HG03045 (cell line): ENCODE results near the gene SAMD4A.

ENCODE experiments used
- ATAC-seq: cut with Tn5 transposase; IDR thresholded peaks from one replicate; pipeline ENCODE4 v1.9.1; 2021; ENCODE audit warnings: mild to moderate bottlenecking, moderate library complexity; ENCODE audit not compliant: unreplicated experiment

Gene SAMD4A

DNA sequence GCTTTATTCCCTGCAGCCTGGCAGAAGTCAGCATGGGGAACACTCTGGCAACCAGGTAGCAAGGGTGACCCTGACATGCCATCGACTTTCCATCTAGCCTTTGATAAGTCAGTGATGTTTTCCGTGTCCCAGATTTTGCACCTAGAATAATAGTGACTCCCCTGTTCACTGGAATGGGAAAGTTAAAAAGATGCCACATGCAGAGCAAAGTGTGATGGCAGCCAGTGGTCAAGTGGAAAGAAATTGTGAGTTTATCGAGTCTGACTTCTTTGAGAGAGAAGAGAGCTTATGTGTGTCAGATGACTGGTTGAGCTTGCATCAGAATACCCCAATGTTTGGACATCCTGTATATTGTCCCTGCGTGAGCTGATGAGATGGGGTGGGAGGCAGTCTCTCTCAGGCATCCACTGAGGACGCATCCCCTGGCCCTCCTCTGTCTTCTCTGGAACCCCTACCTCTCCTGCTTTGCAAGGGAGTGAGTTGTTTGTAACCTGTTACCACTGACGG, 187.2 kb downstream of the SAMD4A start:
- ATAC-seq: no peak

DNA sequence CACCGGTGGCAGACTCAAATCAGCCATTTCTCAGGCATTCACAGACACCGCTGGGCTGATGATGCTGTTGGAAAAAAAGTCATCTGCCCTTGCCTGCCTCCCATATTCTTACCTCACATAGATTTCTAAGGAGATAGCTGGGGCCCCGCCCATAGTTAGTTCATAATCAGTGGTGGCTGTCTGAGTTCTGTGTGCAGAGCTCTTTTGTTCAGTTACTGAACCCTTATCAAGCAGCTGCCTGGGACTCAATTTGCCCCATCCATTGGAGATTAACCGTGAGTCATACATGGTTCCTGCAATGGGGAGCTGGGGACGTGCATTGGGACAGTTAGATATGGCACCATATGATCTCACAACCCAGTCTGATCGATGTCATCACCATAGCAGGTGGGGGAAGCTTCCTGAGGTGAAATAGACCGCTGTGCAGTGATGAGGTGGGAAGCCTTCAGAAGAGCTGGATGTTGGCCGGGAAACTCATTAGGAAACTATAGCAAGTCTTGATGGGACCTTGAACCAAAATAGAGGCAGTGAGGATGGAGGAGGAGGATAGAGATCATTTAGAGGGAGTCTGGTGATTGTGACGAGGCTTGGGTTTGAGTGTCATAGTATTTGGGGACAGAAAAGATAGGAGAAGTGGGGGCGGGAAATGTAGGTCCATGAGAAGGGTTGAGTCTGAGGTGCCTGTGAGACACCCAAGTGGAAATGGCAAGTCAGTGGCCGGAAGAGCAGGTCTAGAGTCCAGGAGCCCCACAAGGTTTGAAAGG, 187.9 kb downstream of the SAMD4A start:
- no peak for ATAC-seq

DNA sequence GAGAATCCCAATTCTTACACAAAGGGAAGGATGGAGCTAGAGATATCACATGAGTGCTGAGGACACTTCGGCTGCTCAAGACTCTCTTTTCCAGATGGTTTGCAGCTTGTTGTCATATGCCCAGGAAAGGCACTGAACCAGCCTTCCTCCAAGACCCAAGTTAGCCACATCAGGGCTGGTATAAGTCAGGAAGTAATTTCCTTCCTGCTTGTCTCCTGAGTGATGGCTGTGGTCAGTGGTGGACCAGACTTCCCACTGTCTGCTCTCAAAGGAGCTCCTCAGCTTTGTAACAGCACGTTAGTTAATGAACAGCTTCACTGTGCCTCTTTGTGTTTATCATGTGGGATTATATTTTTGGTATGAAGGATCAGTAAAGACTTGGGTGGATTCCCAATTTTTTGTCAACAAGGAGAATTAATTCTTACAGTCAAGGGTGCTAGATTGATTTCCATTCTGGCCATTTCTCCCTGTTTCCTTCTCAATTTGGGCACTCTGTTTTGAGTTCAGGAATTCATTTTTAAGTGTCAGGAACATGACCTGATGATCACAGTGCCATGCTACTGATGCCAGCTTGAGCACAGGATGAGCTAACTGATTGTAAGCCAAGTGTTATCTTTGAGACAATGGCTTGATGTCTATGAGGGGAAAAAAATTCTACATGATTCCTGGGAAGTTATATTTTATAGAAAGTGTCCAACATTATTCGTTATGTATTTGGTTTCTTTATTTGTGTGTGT, 189.9 kb downstream of the SAMD4A start:
- ATAC-seq: no peak

GRCh38 chr14:54758041-54758440, 191.1 kb downstream of the SAMD4A start:
- no peak for ATAC-seq

GRCh38 chr14:54759982-54760585, 193.2 kb downstream of the SAMD4A start:
- no peak for ATAC-seq

DNA sequence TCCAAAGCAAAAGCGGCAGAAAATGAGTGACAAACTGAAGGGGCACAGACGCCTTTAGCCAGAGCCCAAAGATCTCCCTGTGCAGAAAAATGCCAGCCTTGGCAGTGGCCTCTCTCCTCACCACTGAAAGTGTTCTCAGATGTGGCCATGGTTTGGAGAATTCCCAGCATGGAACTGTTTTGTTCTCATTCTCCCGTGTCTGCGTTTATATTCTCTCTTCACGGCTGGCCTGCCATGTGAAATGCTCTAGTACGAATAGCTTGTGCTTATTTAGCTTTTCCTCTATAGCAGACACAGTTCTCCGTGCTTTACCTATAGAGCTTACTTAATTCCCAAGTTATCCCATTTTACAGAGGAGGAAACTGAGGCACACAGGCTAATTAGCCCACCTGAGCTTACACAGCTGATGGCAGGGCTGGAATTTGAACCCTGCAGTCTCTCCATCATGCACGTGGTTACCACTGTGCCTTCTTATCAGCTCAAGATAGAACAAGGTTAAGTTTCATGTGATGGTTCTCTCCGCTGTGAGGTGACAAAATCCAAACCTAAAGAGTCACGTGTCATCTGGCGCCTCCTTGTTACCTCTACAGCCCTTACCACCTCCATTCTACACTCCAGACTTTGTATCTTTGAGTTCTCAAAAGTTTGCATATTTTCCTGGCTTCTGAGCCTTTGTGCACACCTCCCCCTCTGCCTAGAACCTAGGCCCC, 194.1 kb downstream of the SAMD4A start:
- ATAC-seq: no peak

- ATAC-seq: no peak
Observed at GRCh38 chr14:54761835-54762234, 194.9 kb downstream of the SAMD4A start.

GRCh38 chr14:54762296-54762695, 195.4 kb downstream of the SAMD4A start:
- no peak for ATAC-seq

- ATAC-seq: no peak
Observed at GRCh38 chr14:54763761-54764160, 196.8 kb downstream of the SAMD4A start.

DNA sequence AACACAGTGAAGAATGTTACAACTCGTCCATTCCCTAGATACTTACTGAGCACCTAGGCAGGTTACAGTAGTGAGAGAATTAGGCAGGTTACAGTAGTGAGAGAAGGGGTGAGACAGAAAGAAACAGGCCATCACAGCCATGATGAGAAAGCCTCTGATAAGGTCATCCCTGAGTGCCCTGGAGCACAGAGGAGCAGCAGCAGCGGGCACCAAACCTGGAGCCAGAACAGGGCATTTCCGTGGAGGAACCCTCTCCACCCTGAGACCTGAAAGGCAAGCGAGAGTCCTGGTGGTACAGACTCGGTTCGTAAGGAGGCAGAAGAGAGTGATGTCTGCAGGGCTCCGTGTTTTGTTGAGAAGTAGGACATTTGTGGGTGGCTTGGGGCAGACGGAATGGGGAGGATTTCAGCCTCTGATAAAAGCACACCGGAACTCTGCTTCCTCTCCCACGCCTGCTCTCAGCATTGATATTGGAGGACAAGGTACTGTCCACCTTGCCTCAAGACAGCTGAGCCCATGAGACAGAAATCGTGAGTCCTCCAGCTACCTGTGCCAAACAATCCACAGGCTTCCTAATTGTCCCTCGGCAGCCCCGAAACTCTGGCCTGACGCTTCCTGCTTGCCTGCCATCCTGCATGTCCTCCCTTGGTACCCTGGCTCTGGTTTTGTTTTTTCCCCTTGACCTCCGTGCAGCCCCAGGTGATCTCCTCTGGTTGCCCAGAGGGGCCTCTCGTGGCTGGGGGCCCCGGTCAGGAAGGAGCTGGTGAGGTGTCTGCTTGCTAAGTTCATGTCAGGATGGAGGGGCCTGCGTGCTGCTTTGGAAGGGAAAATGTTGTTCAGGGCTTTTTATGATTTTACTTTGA, 199.6 kb downstream of the SAMD4A start:
- no peak for ATAC-seq

DNA sequence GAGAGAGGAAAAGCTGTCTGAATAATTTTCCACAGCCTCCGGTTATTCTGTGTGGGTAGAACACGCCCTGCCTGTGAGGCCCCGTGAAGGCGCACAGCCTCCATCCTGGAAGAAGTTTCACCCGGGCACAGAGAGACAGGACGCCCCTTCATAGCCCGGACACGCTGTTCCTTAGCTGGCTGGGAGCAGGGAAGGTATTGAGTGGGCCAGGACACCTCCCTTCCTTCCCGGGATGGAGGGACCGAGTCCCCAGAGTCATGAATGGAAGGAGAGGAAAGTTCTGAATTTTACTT, 200.2 kb downstream of the SAMD4A start:
- ATAC-seq: no peak

DNA sequence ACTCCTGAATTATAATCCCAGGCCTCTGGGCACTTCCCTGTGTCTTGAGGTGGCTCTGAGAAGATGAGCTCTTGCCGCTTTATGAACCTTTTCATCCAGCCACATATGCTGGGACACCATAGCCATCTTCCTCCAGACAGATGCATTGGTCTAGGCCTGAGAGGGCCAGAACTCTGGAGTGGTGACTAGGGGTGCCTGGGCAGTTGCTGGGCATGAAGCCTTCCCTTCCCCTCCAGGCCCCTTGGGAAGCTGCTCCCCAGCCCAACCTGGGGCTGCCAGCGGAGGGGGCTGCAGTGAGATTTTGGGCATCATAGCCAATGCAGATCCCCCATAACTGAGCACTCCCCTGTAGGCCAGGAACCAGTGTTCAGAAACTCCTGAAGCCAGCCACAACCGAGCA, 200.5 kb downstream of the SAMD4A start:
- no peak for ATAC-seq

DNA sequence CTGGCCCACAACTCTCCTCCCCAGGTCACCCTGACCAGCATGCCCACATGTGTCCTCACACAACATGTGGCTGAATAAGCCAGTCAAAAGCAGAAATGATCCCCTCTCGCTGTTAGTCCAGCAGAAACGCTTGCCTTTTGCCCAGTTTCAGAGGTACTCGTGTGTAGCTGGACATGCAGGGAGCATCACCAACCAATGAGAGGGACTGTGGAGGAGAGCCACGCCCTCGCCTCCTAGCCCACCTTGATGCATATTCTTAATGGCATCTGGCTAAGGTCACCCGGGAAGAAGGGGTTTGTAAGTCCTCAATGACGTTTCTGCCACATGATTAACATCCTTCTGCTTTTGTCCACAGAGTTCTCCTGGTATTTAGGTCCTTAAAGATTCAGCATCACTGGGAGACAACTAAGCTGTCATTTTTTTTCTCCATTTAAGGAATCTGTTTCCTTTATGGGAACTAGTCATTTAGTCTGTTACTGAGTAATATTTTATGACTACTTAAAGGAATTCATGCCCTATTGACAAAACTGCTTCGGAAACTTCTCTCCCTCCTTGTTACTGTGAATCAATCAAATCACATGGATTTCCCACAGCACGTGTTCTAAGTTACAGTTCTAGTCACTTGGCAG, 201.7 kb downstream of the SAMD4A start:
- no peak for ATAC-seq

DNA sequence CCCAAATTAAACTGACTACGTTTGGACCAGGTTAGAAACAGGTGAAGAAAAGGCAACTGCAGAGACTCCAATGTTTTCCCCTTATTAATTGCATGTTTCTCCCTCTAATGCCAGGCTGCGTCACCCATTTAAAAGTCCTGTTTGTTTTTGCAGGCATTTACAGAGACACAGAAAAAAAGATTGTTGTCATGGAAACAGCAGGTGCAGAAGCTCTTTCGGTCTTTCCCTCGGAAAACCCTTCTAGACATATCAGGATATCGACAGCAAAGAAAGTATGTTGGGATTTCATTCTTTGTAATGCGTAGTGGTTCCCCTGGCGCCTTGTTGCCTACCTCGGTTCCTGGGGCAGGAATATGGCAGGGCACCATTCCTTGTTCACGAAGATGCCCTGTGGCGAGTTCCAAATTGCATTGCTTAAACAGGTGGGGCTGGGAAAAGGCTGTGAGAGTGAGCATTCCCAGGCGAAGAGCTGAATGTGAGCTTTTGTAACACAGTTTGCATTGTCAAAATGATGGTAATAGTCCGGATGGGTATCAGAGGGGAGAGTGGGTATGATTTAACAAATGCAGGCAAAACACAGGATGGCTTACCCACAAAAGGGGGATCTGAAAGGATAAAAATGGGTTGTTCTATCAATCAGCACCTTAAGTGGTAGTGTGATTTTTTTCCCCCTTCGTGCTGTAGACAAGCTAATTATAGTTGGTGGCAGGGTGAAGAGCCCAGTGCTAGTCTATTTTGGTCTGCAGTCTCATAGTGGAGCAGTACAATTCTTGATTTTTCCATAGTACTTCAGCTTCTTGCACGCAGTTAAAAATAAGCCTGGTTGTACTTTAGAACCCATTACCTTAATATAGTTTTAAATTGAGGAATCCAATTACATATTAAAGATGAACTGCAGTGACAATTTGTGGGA, 203.3 kb downstream of the SAMD4A start:
- no peak for ATAC-seq

GRCh38 chr14:54771411-54772027, 204.6 kb downstream of the SAMD4A start:
- ATAC-seq: no peak

GRCh38 chr14:54772451-54772881, 205.5 kb downstream of the SAMD4A start:
- no peak for ATAC-seq

- ATAC-seq: no peak
Observed at GRCh38 chr14:54773171-54774006, 206.5 kb downstream of the SAMD4A start.

- no peak for ATAC-seq
Observed at GRCh38 chr14:54774824-54775223, 207.9 kb downstream of the SAMD4A start.
